Measurements from ENCODE around the gene SPTLC2.
"Not testable (repeated sequence)": the region's sequence is repeated elsewhere in the genome, so short reads cannot be mapped to it uniquely, and the experiment has no call there.

SPTLC2 gene

GRCh38 chr14:77541905-77542304 is 74.5 kb downstream of the SPTLC2 start:
- TF ChIP-seq GABPA (IDR thresholded peaks at IDR 0.05; ENCODE audit: low read depth) (no peak), SPI1 (IDR thresholded peaks at IDR 0.05; ENCODE audit: borderline replicate concordance, low read depth) (no peak), CTCF (IDR thresholded peaks at IDR 0.05; ENCODE audit: insufficient read depth, low read length) (no peak), POLR2AphosphoS5 (IDR thresholded peaks at IDR 0.05; ENCODE audit: low read depth) (no peak)
- TF ChIP-seq, protein P1, sequence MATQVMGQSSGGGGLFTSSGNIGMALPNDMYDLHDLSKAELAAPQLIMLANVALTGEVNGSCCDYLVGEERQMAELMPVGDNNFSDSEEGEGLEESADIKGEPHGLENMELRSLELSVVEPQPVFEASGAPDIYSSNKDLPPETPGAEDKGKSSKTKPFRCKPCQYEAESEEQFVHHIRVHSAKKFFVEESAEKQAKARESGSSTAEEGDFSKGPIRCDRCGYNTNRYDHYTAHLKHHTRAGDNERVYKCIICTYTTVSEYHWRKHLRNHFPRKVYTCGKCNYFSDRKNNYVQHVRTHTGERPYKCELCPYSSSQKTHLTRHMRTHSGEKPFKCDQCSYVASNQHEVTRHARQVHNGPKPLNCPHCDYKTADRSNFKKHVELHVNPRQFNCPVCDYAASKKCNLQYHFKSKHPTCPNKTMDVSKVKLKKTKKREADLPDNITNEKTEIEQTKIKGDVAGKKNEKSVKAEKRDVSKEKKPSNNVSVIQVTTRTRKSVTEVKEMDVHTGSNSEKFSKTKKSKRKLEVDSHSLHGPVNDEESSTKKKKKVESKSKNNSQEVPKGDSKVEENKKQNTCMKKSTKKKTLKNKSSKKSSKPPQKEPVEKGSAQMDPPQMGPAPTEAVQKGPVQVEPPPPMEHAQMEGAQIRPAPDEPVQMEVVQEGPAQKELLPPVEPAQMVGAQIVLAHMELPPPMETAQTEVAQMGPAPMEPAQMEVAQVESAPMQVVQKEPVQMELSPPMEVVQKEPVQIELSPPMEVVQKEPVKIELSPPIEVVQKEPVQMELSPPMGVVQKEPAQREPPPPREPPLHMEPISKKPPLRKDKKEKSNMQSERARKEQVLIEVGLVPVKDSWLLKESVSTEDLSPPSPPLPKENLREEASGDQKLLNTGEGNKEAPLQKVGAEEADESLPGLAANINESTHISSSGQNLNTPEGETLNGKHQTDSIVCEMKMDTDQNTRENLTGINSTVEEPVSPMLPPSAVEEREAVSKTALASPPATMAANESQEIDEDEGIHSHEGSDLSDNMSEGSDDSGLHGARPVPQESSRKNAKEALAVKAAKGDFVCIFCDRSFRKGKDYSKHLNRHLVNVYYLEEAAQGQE (IDR thresholded peaks at IDR 0.05; ENCODE audit: insufficient replicate concordance, low read depth) = no peak
- Histone ChIP-seq H3K27me3 (ENCODE audit: insufficient read depth, poor library complexity, severe bottlenecking) (no peaks in the 10 kb centered on the region), H3K4me3 (replicated peaks; ENCODE audit: insufficient read depth, low read length) (no peak overlapping the region), H3K27ac (replicated peaks) (no peak overlapping the region; the same call in 1 of the 2 replicates)
- no peak for DNase-seq (ENCODE audit: low read depth in 1 of 2, low spot score in 1 of 2)

- not testable (repeated sequence) for DNase-seq (ENCODE audit: low read depth in 1 of 2, low spot score in 1 of 2); H3K27ac ChIP-seq (replicated peaks); H3K4me3 ChIP-seq (replicated peaks; ENCODE audit: insufficient read depth, low read length)
These were observed 79.5 kb downstream of the SPTLC2 start for GRCh38 chr14:77536951-77537350.

DNA sequence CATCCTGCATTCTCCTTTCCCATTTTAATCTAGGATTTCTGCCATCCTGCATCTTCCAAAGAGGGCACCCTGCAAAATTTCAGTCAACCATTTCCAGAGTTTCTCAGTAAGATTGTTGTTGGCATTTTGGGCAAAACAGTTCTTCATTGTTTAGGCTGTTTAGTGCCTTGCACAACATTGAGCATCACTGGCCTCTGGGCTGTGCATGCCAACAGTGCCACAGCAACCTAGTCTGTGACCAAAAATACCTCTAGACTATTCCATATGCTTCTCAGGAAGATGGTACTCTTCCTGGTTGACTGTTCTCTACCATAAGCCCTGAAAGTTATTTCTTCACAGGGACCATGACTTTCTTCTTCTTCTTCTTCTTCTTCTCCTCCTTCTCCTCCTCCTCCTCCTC is 85.4 kb downstream of the SPTLC2 start:
- no peak overlapping the region for H3K27ac ChIP-seq (replicated peaks)
- H3K4me3 ChIP-seq (replicated peaks; ENCODE audit: insufficient read depth, low read length) = no peak overlapping the region
- TF ChIP-seq, protein P1 (IDR thresholded peaks at IDR 0.05; ENCODE audit: insufficient replicate concordance, low read depth) = no peak
- no peak for TF ChIP-seq CTCF (IDR thresholded peaks at IDR 0.05; ENCODE audit: insufficient read depth, low read length)
- TF ChIP-seq GABPA (IDR thresholded peaks at IDR 0.05; ENCODE audit: low read depth) = no peak
- TF ChIP-seq POLR2AphosphoS5 (IDR thresholded peaks at IDR 0.05; ENCODE audit: low read depth) = no peak
- TF ChIP-seq SPI1 (IDR thresholded peaks at IDR 0.05; ENCODE audit: borderline replicate concordance, low read depth) = no peak
- no peak for DNase-seq (ENCODE audit: low read depth in 1 of 2, low spot score in 1 of 2)
- no peaks in the 10 kb centered on the region for H3K27me3 ChIP-seq (ENCODE audit: insufficient read depth, poor library complexity, severe bottlenecking)

More at GRCh38 chr14:77536951-77537350, 79.5 kb downstream of the SPTLC2 start:
- not testable (repeated sequence) for H3K27me3 ChIP-seq (ENCODE audit: insufficient read depth, poor library complexity, severe bottlenecking)

- Histone ChIP-seq H3K27ac (replicated peaks) (no peak overlapping the region), H3K27me3 (ENCODE audit: insufficient read depth, poor library complexity, severe bottlenecking) (no peaks in the 10 kb centered on the region), H3K4me3 (replicated peaks; ENCODE audit: insufficient read depth, low read length) (no peak overlapping the region)
- TF ChIP-seq POLR2AphosphoS5 (IDR thresholded peaks at IDR 0.05; ENCODE audit: low read depth) (no peak), GABPA (IDR thresholded peaks at IDR 0.05; ENCODE audit: low read depth) (no peak), CTCF (IDR thresholded peaks at IDR 0.05; ENCODE audit: insufficient read depth, low read length) (no peak), SPI1 (IDR thresholded peaks at IDR 0.05; ENCODE audit: borderline replicate concordance, low read depth) (no peak)
- TF ChIP-seq, protein P1 (IDR thresholded peaks at IDR 0.05; ENCODE audit: insufficient replicate concordance, low read depth) = no peak
- DNase-seq (ENCODE audit: low read depth in 1 of 2, low spot score in 1 of 2) = no peak
These were observed 86.5 kb downstream of the SPTLC2 start for GRCh38 chr14:77529963-77530362.

All from HL-60 (cell line).